22Rv1 (cell line): Measurements from ENCODE around the gene SHISA6.

Source experiments
- CTCF ChIP-seq: fragments of 450-650 bp; IDR thresholded peaks from 2 replicates; pipeline ENCODE4 v1.5.1; 2017; ENCODE audit warnings: mild to moderate bottlenecking
- ZFX ChIP-seq: fragments of 450-650 bp; IDR thresholded peaks from 2 replicates; pipeline ENCODE4 v1.6.1; 2017; ENCODE audit warnings: antibody characterized with exemption, borderline replicate concordance

GRCh38 chr17:11244776-11245175, 3.8 kb downstream of the SHISA6 start:
- no peak for TF ChIP-seq CTCF
- no peak for TF ChIP-seq ZFX
